ENCODE data around the gene SPTAN1. TPM values are rescaled to one million over a fixed set of nuclear protein-coding genes. Genes with fewer than 3 reads are reported as not detected.

Gene SPTAN1
- total RNA-seq, 4 donors from 2014 or later: 223 to 390 (median 286) TPM

GRCh38 chr9:128512820-128513219 lies 39.6 kb upstream of the SPTAN1 start:
- Histone ChIP-seq H3K27me3 (no peaks in the 10 kb centered on the region), H3K27ac (no peak overlapping the region), H3K36me3 (peaks cover 0 to 92% of the 10 kb centered on the region in 2 donors), H3K9me3 (no peaks in the 10 kb centered on the region), H3K4me3 (no peak overlapping the region), H3K4me1 (no peaks in the 10 kb centered on the region)
- ATAC-seq: no peak
- TF ChIP-seq EP300 (IDR thresholded peaks at IDR 0.05): no peak
- no peak for TF ChIP-seq POLR2AphosphoS5 (IDR thresholded peaks at IDR 0.05)
- TF ChIP-seq CTCF (IDR thresholded peaks at IDR 0.05): no peak
- WGBS, 2 donors (ENCODE audit: low coverage in 1 of 2): 93 to 98% methylated on average over 8 to 9 of the region's 9 CpGs

- H3K27me3 ChIP-seq: no peaks in the 10 kb centered on the region
- peaks cover 0 to 13% (median 0%) of the 10 kb centered on the region in 3 donors for H3K4me1 ChIP-seq
- ATAC-seq: no peak
- H3K36me3 ChIP-seq: peaks cover 0 to 96% of the 10 kb centered on the region in 2 donors
- H3K4me3 ChIP-seq: no peak overlapping the region
- peak; percentile 28 for TF ChIP-seq POLR2AphosphoS5 (IDR thresholded peaks at IDR 0.05)
- TF ChIP-seq EP300 (IDR thresholded peaks at IDR 0.05): no peak
- no peak overlapping the region for H3K27ac ChIP-seq
- 68 to 86% methylated on average over 4 to 6 of the region's 6 CpGs for WGBS, 2 donors (ENCODE audit: low coverage in 1 of 2)
- no peaks in the 10 kb centered on the region for H3K9me3 ChIP-seq
Observed at GRCh38 chr9:128521956-128522355, 30.4 kb upstream of the SPTAN1 start.

GRCh38 chr9:128523199-128523925 lies 29.0 kb upstream of the SPTAN1 start:
- H3K36me3 ChIP-seq: peaks cover 0 to 96% of the 10 kb centered on the region in 2 donors
- peak; percentile 31 for ATAC-seq

GRCh38 chr9:128526720-128527119 lies 25.7 kb upstream of the SPTAN1 start:
- H3K27ac ChIP-seq: no peak overlapping the region
- H3K9me3 ChIP-seq: no peaks in the 10 kb centered on the region
- ATAC-seq: no peak
- no peaks in the 10 kb centered on the region for H3K27me3 ChIP-seq
- 76 to 95% methylated on average over 2 of the region's 2 CpGs for WGBS, 2 donors (ENCODE audit: low coverage in 1 of 2)
- no peak for TF ChIP-seq EP300 (IDR thresholded peaks at IDR 0.05)
- TF ChIP-seq POLR2AphosphoS5 (IDR thresholded peaks at IDR 0.05): no peak
- no peak for TF ChIP-seq CTCF (IDR thresholded peaks at IDR 0.05)
- TF ChIP-seq POLR2A (IDR thresholded peaks at IDR 0.05): no peak
- peaks cover 0 to 13% (median 0%) of the 10 kb centered on the region in 3 donors for H3K4me1 ChIP-seq
- H3K36me3 ChIP-seq: peaks cover 0 to 97% of the 10 kb centered on the region in 2 donors
- H3K4me3 ChIP-seq: no peak overlapping the region

More at GRCh38 chr9:128523199-128523925, 29.0 kb upstream of the SPTAN1 start:
- Histone ChIP-seq H3K4me1 (peaks cover 0 to 13% (median 0%) of the 10 kb centered on the region in 3 donors), H3K4me3 (no peak overlapping the region), H3K27ac (peak overlapping the region in 2 of 4 donors; percentile 56 to 58), H3K27me3 (no peaks in the 10 kb centered on the region), H3K9me3 (no peaks in the 10 kb centered on the region)
- WGBS, 2 donors (ENCODE audit: low coverage in 1 of 2): 28 to 33% methylated on average over 5 of the region's 13 CpGs
- TF ChIP-seq CTCF (IDR thresholded peaks at IDR 0.05) (no peak), EP300 (IDR thresholded peaks at IDR 0.05) (no peak), POLR2A (IDR thresholded peaks at IDR 0.05) (no peak)

- Histone ChIP-seq H3K4me1 (peaks cover 0 to 3% (median 0%) of the 10 kb centered on the region in 3 donors), H3K27me3 (no peaks in the 10 kb centered on the region), H3K36me3 (peaks cover 0 to 98% of the 10 kb centered on the region in 2 donors), H3K27ac (no peak overlapping the region), H3K9me3 (no peaks in the 10 kb centered on the region), H3K4me3 (no peak overlapping the region)
- TF ChIP-seq POLR2A (IDR thresholded peaks at IDR 0.05): no peak
- no peak for TF ChIP-seq POLR2AphosphoS5 (IDR thresholded peaks at IDR 0.05)
- TF ChIP-seq EP300 (IDR thresholded peaks at IDR 0.05): no peak
- TF ChIP-seq CTCF (IDR thresholded peaks at IDR 0.05): no peak
- WGBS, 2 donors (ENCODE audit: low coverage in 1 of 2): 83 to 85% methylated on average over 5 to 10 of the region's 15 CpGs
- ATAC-seq: no peak
Observed at GRCh38 chr9:128528445-128529160, 23.8 kb upstream of the SPTAN1 start.

Measured in gastroesophageal sphincter (tissue), 4 donors.